Osteocyte (in vitro differentiated cells): Measurements from ENCODE around the gene RFXANK. TPM values are rescaled to one million over a fixed set of nuclear protein-coding genes. Genes with fewer than 3 reads are reported as not detected.

ENCODE experiments used
- total RNA-seq: library from RNA; stranded (reverse); gene quantifications from 2 replicates; pipeline ENCODE4 v1.2.1, GENCODE V29; 2021

Gene RFXANK
- total RNA-seq, 1 donor from 2014 or later: 75.3 TPM

Other genes with a start within 250 kb of the RFXANK start
- gene SUGP2, start 158.7 kb upstream of the RFXANK start, total RNA-seq: 77.6 and 81.8 TPM in 2 replicates
- 26.9 and 27.0 TPM in 2 replicates for gene ARMC6, start 158.7 kb upstream of the RFXANK start, total RNA-seq
- gene SLC25A42, start 128.3 kb upstream of the RFXANK start, total RNA-seq: 10.0 and 10.6 TPM in 2 replicates
- 34.3 and 37.5 TPM in 2 replicates for gene TMEM161A, start 53.8 kb upstream of the RFXANK start, total RNA-seq
- 1.2 and 1.6 TPM in 2 replicates for gene MEF2B, start 22.0 kb upstream of the RFXANK start, total RNA-seq
- 23.7 and 24.4 TPM in 2 replicates for gene BORCS8, start 106 bp upstream of the RFXANK start, total RNA-seq
- 11.6 and 11.7 TPM in 2 replicates for gene NR2C2AP, start 11.2 kb downstream of the RFXANK start, total RNA-seq
- gene NCAN, start 19.7 kb downstream of the RFXANK start, total RNA-seq: not detected in 2 replicates
- gene TM6SF2, start 81.0 kb downstream of the RFXANK start, total RNA-seq: 1.3 and 1.6 TPM in 2 replicates
- 61.9 and 71.7 TPM in 2 replicates for gene SUGP1, start 128.3 kb downstream of the RFXANK start, total RNA-seq
- gene MAU2, start 128.6 kb downstream of the RFXANK start, total RNA-seq: 75.7 and 82.3 TPM in 2 replicates
- gene GATAD2A, start 213.4 kb downstream of the RFXANK start, total RNA-seq: 75.6 and 81.3 TPM in 2 replicates